ES-I3 (cell line): Measurements from ENCODE around the gene DTNBP1.

ENCODE experiments used
- H3K36me3 ChIP-seq: 2 replicates; pipeline ENCODE4 v1.6.1; 2013; ENCODE audit warnings: mild to moderate bottlenecking, low read length, control low read depth, moderate library complexity; ENCODE audit not compliant: insufficient read depth
- H3K4me1 ChIP-seq: 2 replicates; pipeline ENCODE4 v1.6.1; 2013; ENCODE audit warnings: mild to moderate bottlenecking, control low read depth, low read length; ENCODE audit not compliant: insufficient read depth
- H3K9ac ChIP-seq: 2 replicates; pipeline ENCODE4 v1.6.1; 2013; ENCODE audit warnings: low read depth, mild to moderate bottlenecking, low read length, moderate library complexity
- H3K9me3 ChIP-seq: 2 replicates; pipeline ENCODE4 v1.6.1; 2013; ENCODE audit warnings: mild to moderate bottlenecking, low read length, moderate library complexity; ENCODE audit not compliant: control insufficient read depth, insufficient read depth

The DTNBP1 gene

GRCh38 chr6:15523679-15524630 lies 138.9 kb downstream of the DTNBP1 start:
- Histone ChIP-seq H3K4me1 (no peaks in the 10 kb centered on the region), H3K9ac (no peak overlapping the region), H3K9me3 (no peaks in the 10 kb centered on the region; the same call in 1 of the 2 replicates), H3K36me3 (peaks cover 23% of the 10 kb centered on the region)

- H3K9me3 ChIP-seq, result no peaks in the 10 kb centered on the region; the same call in 1 of the 2 replicates
- no peaks in the 10 kb centered on the region for H3K4me1 ChIP-seq
- peaks cover 27% of the 10 kb centered on the region for H3K36me3 ChIP-seq
- no peak overlapping the region for H3K9ac ChIP-seq
Observed at GRCh38 chr6:15522856-15523529, 139.8 kb downstream of the DTNBP1 start.

- Histone ChIP-seq H3K9ac (no peak overlapping the region), H3K9me3 (no peaks in the 10 kb centered on the region; the same call in 1 of the 2 replicates), H3K4me1 (no peaks in the 10 kb centered on the region), H3K36me3 (peaks cover 33% of the 10 kb centered on the region)
Observed at GRCh38 chr6:15522427-15522826, 140.4 kb downstream of the DTNBP1 start.

- no peaks in the 10 kb centered on the region for H3K4me1 ChIP-seq
- peaks cover 37% of the 10 kb centered on the region for H3K36me3 ChIP-seq
- no peaks in the 10 kb centered on the region; the same call in 1 of the 2 replicates for H3K9me3 ChIP-seq
- no peak overlapping the region for H3K9ac ChIP-seq
Observed at GRCh38 chr6:15522026-15522425, 140.8 kb downstream of the DTNBP1 start.

GRCh38 chr6:15521582-15521981 lies 141.2 kb downstream of the DTNBP1 start:
- Histone ChIP-seq H3K9ac (no peak overlapping the region), H3K9me3 (no peaks in the 10 kb centered on the region; the same call in 1 of the 2 replicates), H3K4me1 (no peaks in the 10 kb centered on the region), H3K36me3 (peaks cover 41% of the 10 kb centered on the region)

GRCh38 chr6:15520626-15521203 lies 142.1 kb downstream of the DTNBP1 start:
- Histone ChIP-seq H3K9ac (no peak overlapping the region), H3K36me3 (peaks cover 48% of the 10 kb centered on the region), H3K4me1 (no peaks in the 10 kb centered on the region), H3K9me3 (no peaks in the 10 kb centered on the region; the same call in 1 of the 2 replicates)

- Histone ChIP-seq H3K9ac (no peak overlapping the region), H3K36me3 (peaks cover 57% of the 10 kb centered on the region), H3K9me3 (no peaks in the 10 kb centered on the region), H3K4me1 (no peaks in the 10 kb centered on the region)
Observed at GRCh38 chr6:15519681-15520080, 143.1 kb downstream of the DTNBP1 start.

- peaks cover 65% of the 10 kb centered on the region for H3K36me3 ChIP-seq
- no peaks in the 10 kb centered on the region for H3K9me3 ChIP-seq
- H3K4me1 ChIP-seq, result no peaks in the 10 kb centered on the region
- no peak overlapping the region for H3K9ac ChIP-seq
Observed at GRCh38 chr6:15518878-15519277, 143.9 kb downstream of the DTNBP1 start.

GRCh38 chr6:15518057-15518456 lies 144.8 kb downstream of the DTNBP1 start:
- Histone ChIP-seq H3K4me1 (no peaks in the 10 kb centered on the region), H3K36me3 (peaks cover 66% of the 10 kb centered on the region), H3K9ac (no peak overlapping the region)

GRCh38 chr6:15517600-15517999 lies 145.2 kb downstream of the DTNBP1 start:
- Histone ChIP-seq H3K9me3 (no peaks in the 10 kb centered on the region), H3K9ac (no peak overlapping the region), H3K36me3 (peaks cover 66% of the 10 kb centered on the region), H3K4me1 (no peaks in the 10 kb centered on the region)

More at GRCh38 chr6:15518057-15518456, 144.8 kb downstream of the DTNBP1 start:
- no peaks in the 10 kb centered on the region for H3K9me3 ChIP-seq

GRCh38 chr6:15516923-15517560 lies 145.8 kb downstream of the DTNBP1 start:
- Histone ChIP-seq H3K9me3 (no peaks in the 10 kb centered on the region), H3K9ac (no peak overlapping the region), H3K4me1 (no peaks in the 10 kb centered on the region), H3K36me3 (peaks cover 70% of the 10 kb centered on the region)

- H3K4me1 ChIP-seq, result no peaks in the 10 kb centered on the region
- H3K9ac ChIP-seq, result no peak overlapping the region
- peaks cover 70% of the 10 kb centered on the region for H3K36me3 ChIP-seq
- no peaks in the 10 kb centered on the region for H3K9me3 ChIP-seq
Observed at GRCh38 chr6:15516378-15516777, 146.4 kb downstream of the DTNBP1 start.

GRCh38 chr6:15515660-15516375 lies 147.0 kb downstream of the DTNBP1 start:
- H3K9me3 ChIP-seq, result no peaks in the 10 kb centered on the region
- peaks cover 69% of the 10 kb centered on the region for H3K36me3 ChIP-seq
- no peaks in the 10 kb centered on the region for H3K4me1 ChIP-seq
- no peak overlapping the region for H3K9ac ChIP-seq
